ENCODE results near the gene CDR2. TPM values are rescaled to one million over a fixed set of nuclear protein-coding genes. Genes with fewer than 3 reads are reported as not detected.
A peak's percentile ranks its signal among the peaks of the same experiment; 100 is the strongest.
"Not testable (repeated sequence)": the region's sequence is repeated elsewhere in the genome, so short reads cannot be mapped to it uniquely, and the experiment has no call there.

CDR2 gene
- total RNA-seq, 1 donor from 2014 or later: 31.1 TPM

DNA sequence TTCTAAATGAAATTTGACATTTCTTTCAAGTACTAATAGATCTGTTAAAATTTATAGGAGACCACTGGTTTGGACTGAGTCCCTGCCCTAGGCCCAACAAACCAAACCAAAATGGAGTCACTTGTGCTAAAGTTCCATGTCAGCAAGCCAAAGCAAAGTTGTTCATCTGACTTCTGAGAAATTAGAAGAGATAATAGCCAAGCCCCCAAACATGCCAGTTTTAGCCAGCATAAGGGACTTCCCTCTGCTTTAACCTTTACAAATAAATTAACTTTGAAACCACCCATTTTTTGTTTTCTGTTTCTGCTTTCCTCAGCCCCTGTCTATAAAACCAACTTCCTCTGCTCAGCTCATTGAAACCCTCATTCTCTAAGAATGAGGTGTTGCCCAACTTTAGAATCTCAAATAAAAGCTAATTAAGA is 18.9 kb downstream of the CDR2 start:
- intact Hi-C loops (cut with DNase I): no loop called here
- DNase-seq (ENCODE audit: low spot score) (no peak), ATAC-seq (no peak)

DNA sequence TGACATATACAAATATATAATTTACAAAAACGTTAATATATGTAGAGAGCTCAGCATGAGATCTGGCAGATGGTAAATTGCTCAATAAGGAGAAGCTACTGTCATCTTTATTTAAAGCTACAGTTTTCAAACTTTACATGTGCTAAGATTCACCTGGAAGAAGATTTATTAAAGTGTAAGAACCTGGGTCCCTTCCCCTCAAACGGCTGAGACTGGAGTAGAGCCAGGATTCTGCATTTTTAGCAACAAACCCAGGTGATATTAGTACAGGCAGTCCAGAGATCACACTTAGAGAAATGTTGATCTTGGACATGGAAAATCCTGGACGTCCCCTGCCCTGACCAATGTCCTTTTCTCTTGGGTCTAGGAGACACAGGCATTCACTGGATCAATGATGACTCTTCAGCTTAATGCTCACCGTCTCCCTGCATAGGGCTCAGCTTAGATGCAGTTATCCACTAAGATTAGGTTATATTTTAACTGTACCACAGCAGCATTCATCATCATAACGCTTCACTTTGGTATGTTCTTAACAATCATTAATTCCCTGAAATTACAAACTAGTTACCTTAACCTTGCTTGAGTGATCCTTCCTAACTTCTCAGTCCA is 20.4 kb downstream of the CDR2 start:
- intact Hi-C loops (cut with DNase I): no loop called here
- DNase-seq (ENCODE audit: low spot score): no peak
- no peak for ATAC-seq

DNA sequence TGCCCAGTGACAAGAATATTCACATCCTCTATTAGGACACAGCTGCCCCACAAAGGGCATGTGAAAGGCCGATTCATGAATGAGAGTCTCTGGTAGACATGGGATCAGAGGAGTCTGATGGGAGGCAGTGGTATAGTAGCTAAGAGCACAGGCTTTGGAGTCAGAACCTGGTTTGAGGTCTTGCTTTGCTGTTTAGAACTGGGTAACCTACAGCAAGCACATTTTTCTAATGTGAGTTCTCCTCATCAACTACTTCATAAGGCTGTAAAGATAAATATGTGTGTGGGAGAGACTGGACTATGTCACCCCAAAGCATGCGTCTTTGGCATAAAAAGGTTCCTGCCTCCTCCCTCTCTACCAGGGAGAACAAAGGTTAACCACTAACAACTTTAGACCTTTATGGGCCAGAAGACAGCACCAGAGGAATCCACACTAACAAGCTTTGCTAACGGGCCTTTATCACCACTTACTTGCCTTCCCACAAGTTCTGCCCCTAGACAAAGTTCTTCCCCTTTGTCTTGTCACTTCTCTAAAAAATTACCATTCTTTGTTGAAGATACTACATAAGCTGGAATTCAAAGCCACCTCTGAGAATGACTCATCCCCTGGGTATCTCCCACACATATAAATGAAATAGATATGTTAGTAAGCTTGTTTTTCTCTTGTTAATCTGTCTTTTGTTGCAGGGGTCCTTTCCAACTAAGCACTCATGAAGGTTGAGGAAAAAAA is 21.1 kb downstream of the CDR2 start:
- DNase-seq (ENCODE audit: low spot score) (no peak), ATAC-seq (no peak)
- intact Hi-C loops (cut with DNase I): no loop called here

DNA sequence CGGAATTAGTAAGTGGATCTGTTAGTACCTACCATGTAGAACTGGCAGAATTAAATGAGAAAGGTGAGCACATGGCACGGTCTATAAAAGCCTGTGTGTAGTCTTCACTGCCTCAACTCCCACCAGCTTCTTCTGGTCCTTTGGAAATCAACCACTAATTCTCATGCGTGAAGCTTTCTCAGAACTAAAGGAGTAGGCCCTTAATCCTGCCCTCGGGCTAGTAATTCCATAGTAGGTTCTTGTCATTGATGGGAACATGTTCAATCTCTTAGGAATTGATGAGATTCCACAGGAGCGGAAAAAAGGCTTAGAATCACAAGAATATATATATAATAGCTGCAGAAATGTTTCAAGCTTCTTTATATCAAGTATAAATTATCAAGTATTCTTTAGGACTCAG is 21.7 kb downstream of the CDR2 start:
- no peak for ATAC-seq
- no peak for DNase-seq (ENCODE audit: low spot score)
- intact Hi-C loops (cut with DNase I): no loop called here

DNA sequence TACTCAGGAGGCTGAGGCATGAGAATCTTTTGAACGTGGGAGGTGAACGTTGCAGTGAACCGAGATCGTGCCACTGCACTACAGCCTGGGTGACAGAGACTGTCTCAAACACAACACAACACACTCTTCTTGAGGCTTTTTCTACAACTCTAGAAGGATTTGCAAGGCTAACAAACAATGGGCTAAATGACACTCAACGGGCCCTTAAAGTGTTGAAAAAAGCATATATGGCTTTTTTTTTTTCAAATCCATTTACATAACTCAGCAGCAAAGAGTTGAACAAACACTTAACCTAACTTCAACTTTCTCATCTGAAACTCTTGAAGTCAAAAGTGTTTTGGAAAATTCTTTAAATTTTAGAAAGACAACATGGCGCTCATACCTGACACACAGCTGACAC is 22.3 kb downstream of the CDR2 start:
- intact Hi-C loops (cut with DNase I): no loop called here
- DNase-seq (ENCODE audit: low spot score): no peak
- ATAC-seq: no peak

DNA sequence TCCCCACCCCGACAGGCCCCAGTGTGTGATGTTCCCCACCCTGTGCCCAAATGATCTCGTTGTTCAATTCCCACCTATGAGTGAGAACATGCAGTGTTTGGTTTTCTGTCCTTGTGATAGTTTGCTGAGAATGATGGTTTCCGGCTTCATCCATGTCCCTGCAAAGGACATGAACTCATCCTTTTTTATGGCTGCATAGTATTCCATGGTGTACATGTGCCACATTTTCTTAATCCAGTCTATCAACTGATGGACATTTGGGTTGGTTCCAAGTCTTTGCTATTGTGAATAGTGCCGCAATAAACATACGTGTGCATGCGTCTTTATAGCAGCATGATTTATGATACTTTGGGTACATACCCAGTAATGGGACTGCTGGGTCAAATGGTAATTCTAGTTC is 23.4 kb downstream of the CDR2 start:
- DNase-seq (ENCODE audit: low spot score); intact Hi-C loops (cut with DNase I); ATAC-seq: not testable (repeated sequence)

DNA sequence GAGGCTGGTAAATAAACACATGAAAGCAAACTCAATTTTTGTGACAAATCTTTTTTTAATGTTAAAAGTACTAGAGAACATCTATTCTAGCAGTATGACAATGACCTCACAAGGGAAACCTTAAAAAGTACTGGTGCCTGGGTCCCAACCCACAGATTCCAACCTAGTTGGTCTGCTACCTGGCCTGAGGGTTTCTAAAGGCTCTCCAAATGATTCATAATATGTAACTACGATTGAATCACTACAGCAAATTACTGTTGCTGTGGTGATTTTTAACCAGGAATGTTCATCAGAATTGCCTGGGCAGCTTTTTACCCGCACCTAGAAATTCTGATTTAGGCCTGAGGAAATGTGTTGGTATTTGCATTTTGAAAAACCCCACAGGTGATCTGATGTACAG is 26.1 kb downstream of the CDR2 start:
- DNase-seq (ENCODE audit: low spot score): no peak
- intact Hi-C loops (cut with DNase I): no loop called here
- no peak for ATAC-seq

DNA sequence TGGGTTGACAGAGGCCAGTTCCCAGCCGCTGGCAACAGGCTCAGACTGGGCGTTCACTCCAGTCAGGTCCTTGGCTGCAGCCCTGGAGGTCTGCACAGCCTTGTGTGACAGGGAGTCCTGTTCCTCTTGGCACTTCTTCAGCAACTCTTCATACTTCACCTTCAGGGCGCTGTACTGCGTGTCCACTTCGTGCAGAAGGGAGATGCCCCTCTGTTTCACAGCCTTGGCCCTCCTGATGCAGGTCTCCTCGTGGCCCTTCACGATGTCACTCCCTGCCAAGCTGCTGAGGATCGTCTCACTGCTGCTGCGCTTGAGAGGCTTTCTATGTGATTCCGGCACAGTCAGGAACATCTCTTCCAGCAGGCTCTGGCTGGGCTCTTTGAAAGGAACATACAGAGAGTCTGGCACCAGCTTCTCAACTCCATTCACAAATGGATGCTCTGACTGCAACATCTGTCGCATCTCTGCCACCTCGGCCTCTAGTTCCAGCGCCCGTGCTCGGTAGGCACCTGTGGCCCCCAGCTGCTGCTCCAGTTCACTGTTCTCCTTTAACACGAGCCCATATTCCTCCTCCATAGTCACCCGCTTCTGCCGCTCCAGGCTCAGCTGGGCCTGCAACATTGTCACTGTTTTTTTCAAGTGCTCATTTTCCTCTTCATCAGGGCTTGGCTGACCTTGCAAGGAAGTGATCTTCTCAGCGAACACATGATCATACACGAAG is 27.2 kb downstream of the CDR2 start:
- intact Hi-C loops (cut with DNase I): no loop called here
- DNase-seq (ENCODE audit: low spot score) (no peak), ATAC-seq (no peak)

DNA sequence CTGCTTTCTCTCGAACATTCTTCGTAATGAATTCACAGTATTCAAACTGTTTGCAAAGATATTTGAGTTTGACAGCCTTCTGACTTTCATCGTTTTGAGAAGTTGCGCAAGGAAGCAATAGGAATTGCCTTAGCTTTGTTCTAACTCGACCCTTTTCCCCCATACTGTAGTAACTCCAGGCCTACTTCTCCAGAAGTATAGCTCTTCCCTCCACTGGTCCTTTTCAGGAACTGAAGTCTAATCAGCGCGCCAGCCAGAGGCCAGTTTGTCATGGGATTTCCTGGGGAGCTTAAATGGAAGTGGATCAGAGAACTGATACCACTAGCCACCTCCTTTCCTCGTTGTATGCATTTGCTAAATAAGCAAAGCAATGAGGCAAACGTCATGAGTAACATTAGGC is 27.9 kb downstream of the CDR2 start:
- intact Hi-C loops (cut with DNase I): no loop called here
- ATAC-seq: peak; percentile 45
- DNase-seq (ENCODE audit: low spot score): no peak

DNA sequence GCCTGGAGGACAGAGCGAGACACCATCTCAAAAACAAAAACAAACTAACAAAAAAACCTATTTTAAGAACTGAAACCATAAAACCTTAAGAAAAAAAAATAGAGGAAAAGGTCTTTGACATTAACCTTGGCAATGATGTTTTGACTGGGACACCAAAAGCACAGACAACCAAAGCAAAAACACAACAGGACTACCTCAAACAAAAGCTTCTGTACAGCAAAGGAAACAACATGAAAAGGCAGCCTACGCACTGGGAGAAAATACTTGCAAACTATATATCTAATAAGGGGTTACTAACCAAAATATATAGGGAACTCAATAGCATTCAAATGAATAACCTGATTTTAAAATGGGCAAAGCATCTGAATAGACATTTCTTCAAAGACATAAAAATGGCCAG is 32.3 kb downstream of the CDR2 start:
- intact Hi-C loops (cut with DNase I): no loop called here
- DNase-seq (ENCODE audit: low spot score) (no peak), ATAC-seq (no peak)

DNA sequence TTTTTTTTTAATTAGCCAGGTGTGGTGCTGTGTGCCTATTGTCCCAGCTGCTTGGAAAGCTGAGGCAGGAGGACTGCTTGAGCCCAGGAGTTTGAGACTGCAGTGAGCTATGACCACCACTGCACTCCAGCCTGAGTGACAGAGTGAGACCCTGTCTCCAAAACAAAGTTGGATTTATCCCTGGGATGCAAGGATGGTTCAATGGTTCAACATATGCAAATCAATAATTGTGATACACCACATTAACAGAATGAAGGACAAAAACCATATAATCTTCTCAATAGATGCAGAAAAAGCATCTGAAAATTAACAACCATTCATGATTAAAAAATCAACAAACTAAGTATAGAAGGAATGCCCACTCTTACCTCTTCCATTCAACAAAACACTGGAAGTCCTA is 33.5 kb downstream of the CDR2 start:
- no peak for ATAC-seq
- DNase-seq (ENCODE audit: low spot score): no peak
- intact Hi-C loops (cut with DNase I): no loop called here

DNA sequence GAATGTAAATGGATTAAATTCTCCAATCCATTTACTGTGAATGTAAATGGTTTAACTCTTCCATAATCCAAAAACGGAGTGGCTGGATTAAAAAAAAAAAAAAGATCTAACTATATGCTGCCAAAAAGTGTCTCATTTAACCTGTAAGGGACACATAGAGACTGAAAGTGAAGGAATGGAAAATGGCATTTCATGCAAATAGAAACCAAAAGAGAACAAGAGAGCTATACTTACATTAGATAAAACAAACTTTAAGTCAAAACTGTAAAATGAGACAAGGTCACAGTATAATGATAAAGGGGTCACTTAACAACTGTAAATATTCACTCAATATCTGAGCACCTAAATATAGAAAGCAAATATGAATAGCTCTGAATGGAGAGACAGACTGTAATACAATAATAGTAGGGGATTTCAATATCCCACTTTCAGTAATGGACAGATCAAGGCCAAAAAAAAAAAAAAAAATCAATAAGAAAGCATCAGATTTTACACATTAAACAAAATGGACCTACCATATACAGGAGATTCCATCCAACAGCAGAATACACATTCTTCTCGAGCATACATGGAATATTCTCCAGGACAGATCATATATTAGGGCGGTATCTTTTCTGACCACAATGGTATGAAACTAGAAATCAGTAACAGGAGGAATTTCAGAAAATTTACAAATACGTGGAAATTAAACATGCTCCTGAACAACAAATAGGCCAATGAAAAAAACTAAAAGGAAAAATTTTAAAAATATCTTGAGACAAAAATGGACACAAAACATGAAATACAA is 36.4 kb downstream of the CDR2 start:
- ATAC-seq (no peak), DNase-seq (ENCODE audit: low spot score) (no peak)
- intact Hi-C loops (cut with DNase I): no loop called here

DNA sequence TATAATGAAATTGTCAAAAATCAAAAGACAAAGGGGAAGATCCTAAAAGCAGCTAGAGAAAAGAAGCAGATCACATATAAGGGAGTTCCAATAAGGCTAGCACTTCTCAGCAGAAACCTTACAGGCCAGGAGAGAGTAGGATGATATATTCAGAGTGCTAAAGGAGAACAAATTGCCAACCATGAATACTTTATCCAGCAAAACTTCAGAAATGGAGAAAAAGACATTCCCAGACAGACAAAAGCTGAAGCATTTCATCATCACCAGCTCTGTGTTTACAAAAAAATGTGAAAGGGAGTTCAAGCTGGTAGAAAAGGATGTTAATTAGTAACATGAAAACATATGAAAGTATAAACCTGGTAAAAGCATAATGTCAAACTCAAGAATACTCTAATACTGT is 37.4 kb downstream of the CDR2 start:
- intact Hi-C loops (cut with DNase I): no loop called here
- ATAC-seq (no peak), DNase-seq (ENCODE audit: low spot score) (no peak)

DNA sequence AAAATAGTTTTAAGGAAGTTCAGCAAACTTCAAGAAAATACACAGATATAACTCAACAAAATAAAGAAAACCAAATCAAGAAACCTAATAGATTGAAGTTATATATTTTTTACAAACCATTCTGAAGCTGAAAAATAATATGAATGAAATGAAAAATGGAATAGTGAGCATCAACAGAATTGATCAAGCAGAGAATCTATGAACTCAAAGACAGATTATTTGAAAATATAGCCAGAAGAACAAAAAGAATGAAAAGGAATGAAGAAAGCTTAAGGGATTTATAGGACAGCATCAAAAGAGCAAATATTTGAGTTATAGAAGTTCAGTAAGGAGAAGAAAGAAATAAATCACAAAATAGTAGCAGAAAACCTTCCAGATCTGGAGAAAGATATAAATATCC is 37.8 kb downstream of the CDR2 start:
- intact Hi-C loops (cut with DNase I): no loop called here
- ATAC-seq (no peak), DNase-seq (ENCODE audit: low spot score) (no peak)

DNA sequence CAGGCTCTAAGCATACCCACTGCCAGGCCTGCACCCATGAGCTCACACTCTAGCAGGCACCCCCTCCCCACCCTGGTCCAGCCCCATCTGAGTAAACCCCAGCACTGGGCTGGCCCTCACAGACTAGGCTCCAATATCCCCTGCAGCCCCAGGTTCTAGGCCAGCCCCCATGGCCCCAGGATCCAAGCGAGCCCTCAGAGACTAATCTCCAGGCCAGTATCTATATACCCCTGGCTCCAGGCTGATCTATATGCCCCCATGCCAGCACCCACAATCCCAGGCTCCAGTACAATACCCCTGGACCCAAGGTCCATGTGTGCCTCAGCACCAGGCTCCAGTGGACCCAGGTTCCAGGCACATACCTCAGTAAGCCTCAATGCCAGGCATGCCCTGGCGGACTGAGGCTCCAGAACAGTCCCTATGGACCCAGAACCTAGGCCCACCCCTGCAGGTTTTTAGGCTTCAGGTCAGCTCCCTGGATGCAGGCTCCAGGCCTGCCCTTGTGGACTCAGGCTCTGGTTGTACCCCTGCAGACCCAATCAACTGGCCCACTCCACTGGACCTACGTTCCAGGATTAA is 38.7 kb downstream of the CDR2 start:
- DNase-seq (ENCODE audit: low spot score): no peak
- no peak for ATAC-seq
- intact Hi-C loops (cut with DNase I): no loop called here

DNA sequence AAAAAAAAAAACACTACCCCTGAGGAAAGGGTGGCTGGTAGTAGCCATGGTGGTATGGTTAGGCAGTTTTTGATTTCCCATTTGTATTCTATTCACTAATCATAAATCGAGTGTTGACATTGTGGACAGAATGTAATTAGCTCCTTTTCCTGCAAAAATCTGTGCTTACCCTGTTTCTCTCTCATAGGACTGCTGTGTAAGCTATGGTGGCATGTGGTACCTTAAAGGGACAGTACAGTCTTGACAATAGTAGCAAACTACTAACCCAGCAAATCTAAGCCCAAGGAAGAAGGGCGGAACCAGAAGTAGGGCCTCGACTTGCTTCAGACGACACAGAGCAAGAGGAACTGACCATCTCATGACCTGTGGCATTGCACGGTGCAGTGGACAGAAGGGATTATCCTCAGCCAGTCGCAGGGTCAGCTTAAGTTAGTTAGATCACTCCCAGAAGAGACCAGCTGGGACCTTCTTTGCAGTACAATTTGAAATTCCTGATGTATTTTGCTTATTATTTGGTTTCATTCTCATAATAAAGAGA is 40.9 kb downstream of the CDR2 start:
- ATAC-seq (peak; percentile 60), DNase-seq (ENCODE audit: low spot score) (no peak)
- intact Hi-C loops (cut with DNase I): no loop called here

DNA sequence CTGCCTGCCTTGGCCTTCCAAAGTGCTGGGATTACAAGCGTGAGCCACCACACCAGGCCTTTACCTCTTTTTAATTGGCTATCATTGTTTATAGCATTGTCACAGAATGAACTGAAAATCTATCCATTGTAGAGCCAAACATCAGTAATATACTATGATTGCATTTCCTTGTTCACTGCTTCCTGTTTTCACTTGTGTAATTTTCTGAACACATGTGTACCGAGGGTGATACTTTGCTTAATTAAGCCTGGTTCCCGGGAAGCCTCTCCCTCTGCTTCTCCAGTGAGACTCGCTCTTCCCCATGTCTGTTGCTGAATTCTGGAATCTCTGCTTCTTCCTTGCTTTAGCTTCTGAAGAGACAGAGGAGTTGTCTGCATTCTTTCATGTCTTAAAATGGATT is 44.1 kb downstream of the CDR2 start:
- intact Hi-C loops (cut with DNase I): no loop called here
- ATAC-seq (no peak), DNase-seq (ENCODE audit: low spot score) (no peak)

DNA sequence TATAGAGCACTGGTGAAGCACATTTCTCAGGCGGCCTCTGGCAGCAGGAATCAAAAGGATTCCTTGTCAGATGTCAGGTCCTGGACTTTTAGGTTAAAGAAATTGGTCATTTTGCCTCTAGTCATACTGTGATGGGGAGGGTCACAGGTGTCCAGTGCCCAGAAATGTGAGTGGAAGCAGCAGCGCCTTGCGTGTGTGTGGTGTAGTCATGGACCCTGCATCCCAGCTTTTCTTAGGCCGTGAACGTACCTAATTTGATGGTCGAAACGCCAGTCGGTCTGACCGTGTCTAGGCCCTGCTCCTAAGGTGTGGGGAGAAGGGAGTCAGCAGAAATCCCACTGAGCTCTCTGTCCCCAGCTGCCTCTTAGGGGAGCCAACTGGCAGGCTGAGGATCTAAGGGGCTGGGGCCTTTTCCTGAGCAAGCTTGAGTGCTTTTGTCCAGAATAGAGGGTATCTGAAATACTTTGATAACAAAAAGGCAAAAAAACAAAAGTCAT is 45.2 kb downstream of the CDR2 start:
- DNase-seq (ENCODE audit: low spot score) (no peak), ATAC-seq (no peak)
- intact Hi-C loops (cut with DNase I): no loop called here

All from sciatic nerve (tissue), 2 donors.